HCT116 (cell line): ENCODE data around the gene ELK3. TPM values are rescaled to one million over a fixed set of nuclear protein-coding genes. Genes with fewer than 3 reads are reported as not detected.

Experiments
- ATAC-seq: fragments of 200-7000 bp; cut with Tn5 transposase; 2 replicates; pipeline ENCODE4 v1.9.1; 2020; ENCODE audit warnings: mild to moderate bottlenecking, moderate library complexity
- BruUV-seq: library from RNA; stranded (reverse); fragments of 400-500 nt; replicated peaks from 2 replicates; lab custom pipeline; 2021; lab: Mats Ljungman, UMichigan
- CTCF ChIA-PET: fragments of 300-600 bp; sonication (Branson Sonifier 250); formaldehyde crosslinking; loops from one replicate; lab custom pipeline; 2021; ENCODE audit warnings: antibody characterized with exemption; lab: Charles Lee
- POLR2A ChIA-PET: fragments of 300-600, 350-600 bp; sonication (Branson Sonifier 250); formaldehyde crosslinking; loops from one replicate; lab custom pipeline; 2021; ENCODE audit warnings: antibody characterized with exemption; lab: Charles Lee
- RAD21 ChIA-PET, 2 experiments: fragments of 300-600 bp; sonication (Branson Sonifier 250); formaldehyde crosslinking; loops; one replicate each; lab custom pipeline; 2023; ENCODE audit warnings: low total read pairs in 2 of 2; ENCODE audit not compliant: uncharacterized antibody in 2 of 2, unreplicated experiment in 2 of 2, low non-redundant PET in 1 of 2; lab: Charles Lee
- DNase-seq: peaks from one replicate; pipeline ENCODE4 v3.0.0-alpha.2; 2010; ENCODE audit warnings: low read depth, low spot score
- H2AFZ ChIP-seq: fragments of 200-600 bp; shearing (Covaris generic), sonication (generic); 2 replicates; pipeline ENCODE4 v1.6.1; 2017; ENCODE audit warnings: low read depth, mixed run types, mixed read lengths, antibody characterized with exemption, low read length; ENCODE audit not compliant: poor library complexity, severe bottlenecking
- H3K27ac ChIP-seq: 2 replicates; pipeline ENCODE4 v1.5.1; 2012; ENCODE audit warnings: low read depth, low read length
- H3K27me3 ChIP-seq: fragments of 200-600 bp; sonication (generic); 2 replicates; pipeline ENCODE4 v1.6.1; 2016; ENCODE audit warnings: mixed run types, low read length, mixed read lengths; ENCODE audit not compliant: insufficient read depth
- H3K36me3 ChIP-seq, 2 experiments: fragments of 200-500 bp in 1 of 2; fragments of 200-600 bp in 1 of 2; sonication (Bioruptor generic) in 1 of 2; sonication (generic) in 1 of 2; 2 replicates each; pipeline versions ENCODE4 v1.5.1 to v1.6.1; 2014 to 2016; ENCODE audit warnings: low read length in 2 of 2, inconsistent platforms in 1 of 2, mixed read lengths in 1 of 2, mixed run types in 1 of 2; ENCODE audit not compliant: insufficient read depth in 2 of 2, control insufficient read depth in 1 of 2
- H3K4me1 ChIP-seq, 2 experiments: fragments of 200-600 bp in 1 of 2; sonication (generic) in 1 of 2; 2 replicates each; pipeline versions ENCODE4 v1.5.1 to v1.6.1; 2012 to 2017; ENCODE audit warnings: low read length in 2 of 2, inconsistent platforms in 1 of 2, mild to moderate bottlenecking in 1 of 2, mixed read lengths in 1 of 2, mixed run types in 1 of 2, moderate library complexity in 1 of 2; ENCODE audit not compliant: insufficient read depth in 2 of 2, control insufficient read depth in 1 of 2
- H3K4me2 ChIP-seq: fragments of 200-600 bp; sonication (generic); 2 replicates; pipeline ENCODE4 v1.6.1; 2017; ENCODE audit warnings: mixed run types, low read length, mixed read lengths
- H3K4me3 ChIP-seq, 2 experiments: fragments of 200-600 bp in 1 of 2; sonication (generic) in 1 of 2; replicated peaks in 1 of 2; 2 replicates each; pipeline ENCODE4 v1.5.1; 2011 to 2016; ENCODE audit warnings: low read length in 2 of 2, control low read depth in 1 of 2, low read depth in 1 of 2, mild to moderate bottlenecking in 1 of 2, mixed read lengths in 1 of 2, mixed run types in 1 of 2
- H3K79me2 ChIP-seq: fragments of 200-600 bp; sonication (generic); 2 replicates; pipeline ENCODE4 v1.6.1; 2017; ENCODE audit warnings: mild to moderate bottlenecking, mixed run types, low read length, moderate library complexity, mixed read lengths; ENCODE audit not compliant: insufficient read depth
- H3K9ac ChIP-seq: fragments of 200-600 bp; sonication (generic); 2 replicates; pipeline ENCODE4 v1.6.1; 2016; ENCODE audit warnings: low read length, mixed read lengths
- H3K9me2 ChIP-seq: fragments of 200-600 bp; sonication (generic), shearing (Covaris generic); 2 replicates; pipeline ENCODE4 v1.6.1; 2017; ENCODE audit warnings: mixed run types, mild to moderate bottlenecking, moderate library complexity; ENCODE audit not compliant: insufficient read depth
- H3K9me3 ChIP-seq, 2 experiments: fragments of 200-500 bp in 1 of 2; fragments of 200-600 bp in 1 of 2; sonication (Bioruptor generic) in 1 of 2; sonication (generic) in 1 of 2; 2 replicates each; pipeline ENCODE4 v1.6.1; 2014 to 2017; ENCODE audit warnings: low read length in 2 of 2, mixed read lengths in 2 of 2, inconsistent platforms in 1 of 2, low read depth in 1 of 2, mild to moderate bottlenecking in 1 of 2, mixed run types in 1 of 2, moderate library complexity in 1 of 2; ENCODE audit not compliant: control insufficient read depth in 1 of 2, insufficient read depth in 1 of 2
- H4K20me1 ChIP-seq: fragments of 200-600 bp; sonication (generic), shearing (Covaris generic); 2 replicates; pipeline ENCODE4 v1.6.1; 2017; ENCODE audit warnings: mixed run types, mild to moderate bottlenecking, moderate library complexity; ENCODE audit not compliant: insufficient read depth
- CBX3 ChIP-seq: IDR thresholded peaks from 2 replicates; pipeline ENCODE4 v1.6.1; 2012; ENCODE audit warnings: low read depth
- CEBPB ChIP-seq: IDR thresholded peaks from 2 replicates; pipeline ENCODE4 v1.6.1; 2012; ENCODE audit warnings: low read depth
- EGR1 ChIP-seq: IDR thresholded peaks from 2 replicates; pipeline ENCODE4 v1.6.1; 2012; ENCODE audit warnings: low read depth
- EZH2 ChIP-seq: fragments of 200-600 bp; sonication (generic); IDR thresholded peaks from 2 replicates; pipeline ENCODE4 v1.6.1; 2017; ENCODE audit warnings: antibody characterized with exemption, mixed run types
- EZH2phosphoT487 ChIP-seq: fragments of 200-600 bp; IDR thresholded peaks from 2 replicates; pipeline ENCODE4 v1.6.1; 2018; ENCODE audit warnings: antibody characterized with exemption, borderline replicate concordance
- FOSL1 ChIP-seq: IDR thresholded peaks from 2 replicates; pipeline ENCODE4 v1.6.1; 2012; ENCODE audit warnings: low read depth
- RAD21 ChIP-seq: IDR thresholded peaks from 2 replicates; pipeline ENCODE4 v1.6.1; 2012; ENCODE audit warnings: low read depth, mild to moderate bottlenecking
- SP1 ChIP-seq: IDR thresholded peaks from 2 replicates; pipeline ENCODE4 v1.6.1; 2012; ENCODE audit warnings: low read depth
- SRF ChIP-seq: IDR thresholded peaks from 2 replicates; pipeline ENCODE4 v1.6.1; 2012; ENCODE audit warnings: low read depth
- ZFX ChIP-seq: fragments of 450-650 bp; IDR thresholded peaks from 2 replicates; pipeline ENCODE4 v1.6.1; 2017
- intact Hi-C: fragments of 100-400 bp; cut with micrococcal nuclease; formaldehyde crosslinking; loops from 2 replicates; pipeline ENCODE4 v1.10.0; 2022
- total RNA-seq: library from RNA; stranded (reverse); gene quantifications from one replicate; pipeline ENCODE4 v1.2.1, GENCODE V29; 2021; ENCODE audit not compliant: unreplicated experiment

Gene ELK3
- total RNA-seq, 1 experiment from 2014 or later, result 45.6 TPM

DNA sequence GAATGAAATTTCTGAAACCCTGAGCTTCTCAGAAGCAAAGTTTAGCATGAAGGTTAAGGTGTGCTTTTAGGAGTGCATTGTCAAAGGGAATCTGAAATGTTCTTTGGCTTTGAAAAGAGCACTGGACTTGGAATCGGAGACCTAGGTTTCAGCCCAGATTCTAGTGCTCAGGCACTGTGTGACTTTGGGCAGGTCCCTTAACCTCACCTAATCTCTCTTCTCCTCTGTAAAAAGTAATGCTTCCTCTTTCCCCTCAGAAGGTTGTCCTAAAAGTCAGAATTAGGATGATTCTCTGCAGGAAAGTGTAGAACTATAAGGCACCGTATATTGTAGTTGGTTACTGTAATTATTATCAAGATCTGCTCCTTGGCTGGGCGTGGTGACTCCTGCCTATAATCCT lies 38.0 kb upstream of the ELK3 start:
- no peak for DNase-seq
- H3K9me2 ChIP-seq, result no peaks in the 10 kb centered on the region
- intact Hi-C loops, result no loop called here
- H2AFZ ChIP-seq, result no peak overlapping the region
- ChIA-PET POLR2A (no interaction called here), RAD21 (no interaction called here), CTCF (interaction anchor here (0.8 kb wide), 1 partner anchor 59 kb away, joined by 3 read pairs; no protein-coding TSS in a partner anchor)
- no peak for TF ChIP-seq FOSL1
- TF ChIP-seq ZFX, result no peak
- TF ChIP-seq SP1, result no peak
- no peak for TF ChIP-seq EGR1
- H3K27ac ChIP-seq, result no peak overlapping the region
- H3K4me3 ChIP-seq, result no peak overlapping the region
- no peaks in the 10 kb centered on the region for H3K9me3 ChIP-seq
- BruUV-seq, result no TSS peak
- no peak overlapping the region for H3K4me2 ChIP-seq
- no peaks in the 10 kb centered on the region for H3K27me3 ChIP-seq
- H3K36me3 ChIP-seq, result no peaks in the 10 kb centered on the region
- no peaks in the 10 kb centered on the region for H3K79me2 ChIP-seq
- no peak overlapping the region for H3K9ac ChIP-seq
- no peak for ATAC-seq
- H4K20me1 ChIP-seq, result no peaks in the 10 kb centered on the region
- peaks cover 0 to 7% of the 10 kb centered on the region in 2 experiments; a peak in 1 of 4 replicates for H3K4me1 ChIP-seq

DNA sequence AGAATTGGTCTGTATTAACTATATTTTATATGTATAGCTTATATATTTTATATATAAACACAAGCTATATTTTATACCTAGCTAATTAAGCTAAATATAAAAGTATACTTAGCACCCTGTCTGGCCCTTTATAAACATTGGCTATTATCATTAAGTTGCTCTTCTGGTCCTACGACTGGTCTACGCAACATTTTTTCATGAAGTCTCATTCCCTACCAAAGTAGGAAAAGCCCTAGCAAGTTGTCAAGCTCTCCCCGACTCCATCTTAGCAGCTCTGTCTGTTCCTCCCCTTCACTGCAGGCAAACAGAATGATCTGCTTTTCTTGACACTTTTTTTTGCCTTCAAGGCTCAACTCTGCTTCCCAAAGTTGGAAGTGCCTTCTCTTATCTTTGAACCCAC lies 36.7 kb upstream of the ELK3 start:
- H3K4me3 ChIP-seq, result no peak overlapping the region
- peaks cover 0 to 7% of the 10 kb centered on the region in 2 experiments; a peak in 1 of 4 replicates for H3K4me1 ChIP-seq
- no peak for ATAC-seq
- DNase-seq, result no peak
- no peaks in the 10 kb centered on the region for H3K27me3 ChIP-seq
- intact Hi-C loops, result no loop called here
- H3K79me2 ChIP-seq, result no peaks in the 10 kb centered on the region
- no peak overlapping the region for H3K9ac ChIP-seq
- H3K4me2 ChIP-seq, result no peak overlapping the region
- no peak overlapping the region for H3K27ac ChIP-seq
- H4K20me1 ChIP-seq, result no peaks in the 10 kb centered on the region
- no peak overlapping the region for H2AFZ ChIP-seq
- no peaks in the 10 kb centered on the region for H3K9me3 ChIP-seq
- ChIA-PET RAD21 (no interaction called here), CTCF (interaction anchor here (0.6 kb wide), 1 partner anchor 48 kb away, joined by 3 read pairs; no protein-coding TSS in a partner anchor), POLR2A (no interaction called here)
- 0 out of 2 replicates have a peak, but pooled peaks cover 2% of the 10 kb centered on the region for H3K9me2 ChIP-seq
- no peaks in the 10 kb centered on the region for H3K36me3 ChIP-seq
- TF ChIP-seq RAD21 (no peak), EZH2phosphoT487 (no peak), ZFX (no peak), SRF (no peak), EZH2 (no peak), EGR1 (no peak), CBX3 (no peak), CEBPB (no peak)
- no TSS peak for BruUV-seq
